NCI-H2196 treated with DMSO at 0.1 percent for 48 hours (cell line): ENCODE measurements around the gene ZNF408.
"Not testable (repeated sequence)": the region's sequence is repeated elsewhere in the genome, so short reads cannot be mapped to it uniquely, and the experiment has no call there.

Experiments used
- DNase-seq: peaks from one replicate; lab custom pipeline; 2025; ENCODE audit not compliant: unreplicated experiment; lab: John Stamatoyannopoulos, UW

Gene ZNF408

GRCh38 chr11:46700241-46701077, at the start of gene ZNF408, which contains the start of gene ARHGAP1:
Gene ZNF408, plus strand, starts transcription at chr11:46701031. Its CDS starts 17 bp downstream, at chr11:46701048.
Gene ARHGAP1, minus strand, starts transcription at chr11:46700619. Its CDS starts 4,512 bp downstream, at chr11:46696107.
- DNase-seq: peak; percentile 99

DNA sequence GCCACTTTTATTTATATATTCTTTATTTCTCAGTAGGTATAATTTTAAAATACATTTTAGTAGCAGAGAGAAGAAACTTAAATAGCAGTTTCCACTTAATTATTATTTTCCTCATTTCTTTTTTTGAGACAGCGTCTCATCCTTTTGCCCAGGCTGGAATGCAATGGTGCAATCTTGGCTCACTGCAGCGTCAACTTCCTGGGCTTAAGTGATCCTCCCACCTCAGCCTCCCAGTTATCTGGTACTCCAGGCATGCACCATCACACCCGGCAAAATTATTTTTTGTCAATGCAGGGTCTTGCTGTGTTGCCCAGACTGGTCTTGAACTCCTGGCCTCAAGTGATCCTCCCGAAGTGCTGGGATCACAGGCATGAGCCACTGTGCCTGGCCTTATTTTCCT, 45.2 kb upstream of the ZNF408 start:
- DNase-seq: no peak

DNA sequence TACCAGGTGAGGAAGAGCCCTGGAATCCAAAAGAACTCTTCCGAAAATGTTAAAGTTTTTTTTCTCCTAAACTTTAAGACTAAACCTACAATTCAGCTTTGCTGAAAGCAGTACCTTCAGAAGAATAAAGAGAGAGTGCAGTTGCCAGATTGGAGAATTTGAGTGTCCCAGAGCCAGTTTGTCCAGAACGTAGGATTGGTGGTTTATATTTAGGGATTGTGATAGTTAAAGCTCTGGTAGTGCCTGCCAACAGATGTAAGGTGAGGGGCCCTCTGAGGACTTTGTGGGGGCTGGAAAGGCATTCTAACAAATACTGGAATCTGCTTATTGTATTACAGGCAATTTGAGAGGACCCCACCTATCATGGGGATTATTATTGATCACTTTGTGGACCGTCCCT, 43.6 kb upstream of the ZNF408 start:
- no peak for DNase-seq

DNA sequence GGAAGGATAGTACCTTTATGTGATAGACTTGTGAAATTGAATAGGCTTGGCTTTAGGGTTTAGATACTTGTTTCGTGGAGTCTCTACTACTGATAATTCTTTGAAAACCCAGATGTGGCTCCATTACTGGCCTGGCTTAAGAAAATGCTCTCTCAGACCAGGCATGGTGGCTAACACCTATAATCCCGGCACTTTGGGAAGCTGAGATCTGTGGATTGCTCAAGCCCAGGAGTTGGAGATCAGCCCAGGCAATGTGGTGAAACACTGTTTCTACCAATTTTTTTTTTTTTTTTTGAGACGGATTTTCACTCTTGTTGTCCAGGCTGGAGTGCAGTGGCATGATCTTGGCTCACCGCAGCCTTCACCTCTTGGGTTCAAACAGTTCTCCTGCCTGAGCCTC, 42.6 kb upstream of the ZNF408 start:
- no peak for DNase-seq

DNA sequence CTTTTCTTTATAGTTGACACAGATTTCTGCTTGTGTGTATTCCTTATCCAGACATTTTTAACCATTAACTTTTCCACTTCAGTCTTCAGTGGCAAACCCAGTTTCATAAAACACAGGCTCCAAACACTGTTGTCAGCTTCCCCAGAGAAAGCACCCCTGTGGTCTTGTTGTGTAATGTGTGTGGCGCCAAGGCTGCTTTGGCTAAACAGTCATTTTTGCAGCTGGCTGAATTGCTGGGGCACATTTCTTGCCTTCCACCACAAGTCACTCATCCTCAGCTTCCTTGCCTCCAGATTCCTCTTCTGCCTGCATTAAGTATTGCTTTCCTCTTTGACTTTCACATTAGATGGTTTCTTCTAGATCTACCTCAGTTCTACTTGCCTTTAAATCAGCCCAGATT, 40.9 kb upstream of the ZNF408 start:
- DNase-seq: no peak

GRCh38 chr11:46661836-46662235, 39.0 kb upstream of the ZNF408 start:
- DNase-seq: no peak

- DNase-seq: no peak
Measured at GRCh38 chr11:46662366-46662765, 38.5 kb upstream of the ZNF408 start.

- DNase-seq: no peak
Measured at GRCh38 chr11:46663277-46663940, 37.4 kb upstream of the ZNF408 start.

- no peak for DNase-seq
Measured at GRCh38 chr11:46664612-46665011, 36.2 kb upstream of the ZNF408 start.

DNA sequence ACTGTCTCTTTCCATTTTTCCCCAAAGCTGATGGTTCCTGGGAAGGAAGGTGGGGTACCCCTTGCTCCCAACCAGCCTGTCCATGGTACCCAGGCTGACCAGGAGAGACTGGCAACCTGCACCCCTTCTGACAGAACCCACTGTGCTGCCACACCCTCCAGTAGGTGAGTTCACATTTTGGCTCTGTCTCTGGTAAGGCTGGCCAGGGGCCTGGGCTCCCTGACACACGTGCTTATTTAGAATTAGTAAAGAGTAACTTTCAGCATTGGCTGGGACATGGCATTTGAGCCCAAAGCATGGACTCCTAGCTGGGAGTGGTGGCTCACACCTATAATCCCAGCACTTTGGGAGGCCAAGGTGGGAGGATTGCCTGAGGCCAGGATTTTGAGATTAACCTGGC, 35.5 kb upstream of the ZNF408 start:
- no peak for DNase-seq

DNA sequence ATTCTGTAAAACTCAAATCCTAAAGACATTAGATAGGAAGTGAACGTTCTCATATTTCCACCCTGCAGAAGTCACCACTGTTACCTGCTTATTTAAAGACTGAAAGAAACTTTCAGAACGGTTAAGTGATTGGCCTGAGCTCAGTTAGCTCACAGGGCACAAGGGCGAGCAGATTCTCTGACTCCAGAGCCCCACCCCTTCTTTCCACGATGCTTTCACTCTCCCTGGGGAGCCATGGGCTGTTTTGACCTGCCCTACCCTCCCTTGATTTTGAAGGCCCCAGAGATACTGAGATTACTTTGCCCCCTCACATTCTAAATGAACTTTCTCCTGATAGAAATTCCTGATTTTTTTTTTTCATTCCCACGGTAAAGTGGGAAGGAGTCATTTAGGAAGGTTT, 34.3 kb upstream of the ZNF408 start:
- no peak for DNase-seq

DNA sequence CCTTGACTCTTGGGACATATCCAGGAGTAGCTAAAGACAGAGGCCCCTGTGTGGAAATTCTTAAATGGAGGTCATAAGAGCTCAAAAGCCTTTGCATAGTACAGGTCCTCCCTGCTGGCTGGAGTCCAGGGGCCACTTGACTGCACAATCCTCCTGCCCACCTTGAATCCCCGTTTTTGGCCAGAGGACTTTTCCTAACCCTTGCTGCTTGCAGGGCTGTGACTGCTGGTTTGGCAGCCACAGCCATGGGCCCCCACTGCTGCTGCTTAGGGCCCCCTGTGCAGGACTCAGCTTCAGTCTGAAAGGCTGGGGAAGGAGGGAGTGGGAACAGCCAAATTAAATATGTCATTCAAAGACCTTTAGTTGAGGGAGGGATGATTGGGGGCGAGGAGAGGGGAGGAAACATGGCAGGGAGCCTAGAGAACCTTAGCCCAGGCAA, 33.8 kb upstream of the ZNF408 start:
- no peak for DNase-seq

- no peak for DNase-seq
Measured at GRCh38 chr11:46668480-46669085, 32.2 kb upstream of the ZNF408 start.

DNA sequence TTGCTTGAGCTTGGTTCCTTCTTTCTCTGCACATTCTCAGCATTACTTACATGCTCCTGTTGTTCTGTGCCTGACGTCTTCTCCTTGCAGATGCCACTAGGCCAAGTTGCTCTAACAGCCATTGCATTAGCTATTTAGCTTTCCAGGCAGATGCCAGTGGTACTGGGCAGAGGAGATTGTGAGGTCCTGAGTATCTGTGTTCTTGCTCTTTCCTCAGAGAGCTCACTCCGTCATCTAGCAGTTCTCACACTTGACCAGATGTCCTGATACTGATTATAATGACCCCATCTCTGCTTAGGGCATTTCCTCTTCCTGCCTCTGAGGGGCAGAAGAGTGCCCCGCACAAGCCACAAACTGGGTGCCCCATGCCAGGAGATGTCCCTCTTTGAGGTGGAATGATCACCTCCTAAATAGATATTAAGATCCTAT, 31.1 kb upstream of the ZNF408 start:
- DNase-seq: no peak

DNA sequence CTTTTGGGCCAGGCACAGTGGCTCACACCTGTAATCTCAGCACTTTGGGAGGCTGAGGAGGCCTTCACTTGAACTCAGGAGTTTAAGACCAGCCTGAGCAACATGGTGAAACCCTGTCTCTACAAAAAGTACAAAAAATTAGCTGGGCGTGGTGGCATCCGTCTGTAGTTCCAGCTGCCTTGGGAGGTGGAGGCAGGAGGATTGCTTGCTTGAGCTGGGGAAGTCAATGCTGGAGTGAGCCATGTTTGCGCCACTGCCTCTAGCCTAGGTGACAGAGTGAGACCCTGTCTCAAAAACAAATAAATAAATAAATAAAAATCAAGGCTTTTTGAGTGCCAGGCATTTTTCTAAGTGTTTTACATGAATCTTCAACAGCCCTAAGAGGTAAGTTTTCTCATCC, 30.3 kb upstream of the ZNF408 start:
- not testable (repeated sequence) for DNase-seq

GRCh38 chr11:46671958-46672315, 28.9 kb upstream of the ZNF408 start:
- DNase-seq: no peak

DNA sequence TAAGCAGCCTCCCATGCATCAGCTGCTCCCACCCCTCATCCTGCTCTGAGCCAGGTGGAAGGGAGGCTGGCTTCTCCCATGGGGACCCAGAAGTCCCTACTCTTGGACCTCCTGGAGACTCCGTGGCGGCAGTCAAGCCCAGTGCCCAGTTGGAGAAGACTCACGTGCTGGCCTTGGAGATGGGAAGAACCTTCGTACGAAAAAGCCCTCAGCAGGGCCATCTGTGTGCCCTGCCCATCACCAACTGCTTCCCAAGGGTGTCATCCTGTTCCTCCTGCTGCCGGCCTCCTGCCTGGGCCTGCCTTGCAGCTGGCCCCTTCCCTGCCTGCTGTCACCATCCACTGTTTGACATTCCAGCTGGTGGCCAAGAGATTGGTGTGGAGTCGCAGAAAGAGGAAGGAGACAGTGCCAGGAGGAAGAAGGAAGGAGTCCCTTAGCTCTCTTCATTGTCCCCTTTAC, 28.4 kb upstream of the ZNF408 start:
- no peak for DNase-seq

DNA sequence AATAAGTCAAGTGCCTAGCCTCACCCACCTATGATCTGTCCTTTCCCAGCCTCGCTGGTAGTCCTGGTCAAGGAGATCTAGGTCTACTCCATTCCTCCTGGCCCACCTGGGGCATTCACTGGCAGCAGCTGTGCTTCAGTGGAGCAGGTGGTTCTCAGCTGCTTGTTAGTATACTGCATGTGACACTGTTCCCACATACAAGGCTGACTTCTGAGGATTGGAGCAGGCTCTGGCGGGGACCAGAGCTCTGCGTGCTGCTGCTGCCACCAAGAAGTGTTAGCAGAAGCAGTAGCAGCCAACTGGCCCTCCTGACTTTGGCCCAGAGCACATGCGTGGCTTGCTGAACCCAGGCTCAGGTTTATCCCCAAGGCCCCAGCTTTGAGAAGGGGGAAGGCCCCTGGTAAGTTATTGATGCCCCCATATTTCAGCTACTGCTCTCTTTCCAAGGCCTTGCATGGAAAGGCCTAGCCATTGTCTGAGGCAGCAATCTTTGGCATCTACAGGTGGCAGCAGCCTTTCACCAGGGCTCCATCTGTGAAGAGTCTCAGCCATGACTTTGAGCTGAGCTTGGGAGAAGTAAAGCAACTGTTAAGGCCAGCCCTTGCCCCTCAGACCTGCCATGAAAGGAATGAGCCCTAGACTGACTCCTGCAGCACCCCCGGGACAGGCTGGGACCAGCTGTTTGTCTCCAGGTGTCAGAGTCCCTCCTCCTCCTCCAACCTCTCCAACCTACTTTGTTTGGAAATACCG, 26.9 kb upstream of the ZNF408 start:
- DNase-seq: no peak

GRCh38 chr11:46674463-46675287, 26.2 kb upstream of the ZNF408 start:
- no peak for DNase-seq

- DNase-seq: no peak
Measured at GRCh38 chr11:46675288-46675851, 25.5 kb upstream of the ZNF408 start.
